ENCODE measurements around the gene ITSN2.

Gene ITSN2

DNA sequence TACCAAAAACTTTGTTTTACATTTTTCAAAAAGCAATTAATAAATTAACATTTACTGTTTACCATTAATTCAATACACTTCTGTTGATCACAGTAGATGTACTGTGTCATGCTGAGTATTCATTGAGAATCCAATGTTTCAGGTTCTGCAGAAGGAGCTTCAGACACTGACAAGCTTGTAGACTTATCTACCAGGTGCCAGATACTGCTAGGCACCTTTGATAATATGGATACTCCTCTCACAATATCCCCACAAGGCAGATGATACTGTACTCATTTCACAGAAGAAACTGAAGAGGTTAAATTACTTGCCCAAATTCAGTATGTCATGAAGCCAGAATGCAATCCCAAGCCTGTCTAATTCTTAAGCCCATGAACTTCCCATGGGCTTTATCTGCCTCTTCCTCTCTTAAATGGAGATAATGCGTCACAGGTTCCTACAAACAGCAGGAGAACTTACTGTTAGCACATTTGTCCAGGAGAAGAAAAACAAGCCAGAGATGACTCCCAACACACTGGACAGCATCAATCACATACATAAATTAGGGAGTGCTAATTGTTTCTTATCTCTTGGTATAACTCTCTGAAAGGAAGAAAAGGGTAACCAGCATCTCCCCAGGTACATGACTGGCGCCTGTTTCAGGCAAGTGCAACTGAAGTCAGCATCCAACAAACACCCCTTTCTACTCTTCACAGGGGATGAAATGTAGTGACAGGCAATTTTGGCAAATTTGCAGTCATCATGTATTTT, 27.4 kb downstream of the ITSN2 start:
- DNase-seq = no peak

DNA sequence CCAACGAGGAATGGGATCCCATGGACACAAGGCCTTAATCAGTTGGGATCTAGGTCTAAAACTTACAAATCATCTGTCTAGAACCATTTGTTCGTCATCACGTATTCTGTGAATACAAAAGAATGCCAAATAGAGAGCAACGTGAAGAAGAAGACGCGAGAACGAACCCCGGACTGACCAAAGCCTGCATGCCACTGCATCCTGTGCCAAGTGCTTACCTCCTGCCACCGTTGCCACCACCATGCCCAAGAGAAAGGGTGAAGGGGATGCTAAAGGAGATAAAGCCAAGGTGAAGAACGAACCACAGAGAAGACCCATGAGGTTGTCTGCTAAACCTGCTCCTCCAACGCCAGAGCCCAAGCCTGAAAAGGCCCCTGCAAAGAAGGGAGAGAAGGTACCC, 30.2 kb downstream of the ITSN2 start:
- DNase-seq = no peak

DNA sequence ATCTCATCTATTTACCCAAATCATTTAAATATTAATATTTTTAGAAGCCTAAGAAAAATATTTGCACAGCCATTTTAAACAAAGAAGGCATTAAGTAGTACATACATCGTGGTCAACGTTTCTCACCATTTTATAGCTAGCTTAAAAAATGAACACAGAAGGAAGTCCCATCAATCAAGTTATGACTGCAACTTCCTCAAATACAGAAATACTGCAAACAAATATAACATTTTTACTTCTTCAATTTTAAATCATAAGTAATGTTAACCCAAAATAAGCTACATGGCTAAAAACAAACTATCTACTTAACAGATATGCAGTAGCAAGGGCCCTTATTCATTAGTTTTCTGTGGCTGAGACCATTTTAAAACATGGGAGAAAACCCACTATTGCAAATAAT, 30.6 kb downstream of the ITSN2 start:
- no peak for DNase-seq

DNA sequence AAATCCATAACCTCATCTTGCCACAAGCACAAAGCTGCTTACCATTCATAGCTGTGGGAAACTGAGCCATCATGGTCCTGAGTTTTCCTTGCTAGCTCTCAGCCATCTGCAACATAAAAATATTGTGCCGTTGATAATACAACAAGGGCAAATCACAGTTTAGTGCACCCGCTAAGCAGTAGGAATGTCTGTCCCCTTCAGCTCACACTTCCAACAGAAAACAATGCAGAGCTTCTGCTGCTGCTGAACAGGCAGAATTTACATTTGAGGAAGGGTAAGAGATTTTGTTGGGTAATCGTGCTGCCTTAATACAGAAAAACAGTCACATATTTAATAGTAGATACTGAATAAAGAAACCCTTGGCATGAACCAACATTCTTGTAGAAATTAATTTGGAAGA, 32.3 kb downstream of the ITSN2 start:
- DNase-seq = no peak

DNA sequence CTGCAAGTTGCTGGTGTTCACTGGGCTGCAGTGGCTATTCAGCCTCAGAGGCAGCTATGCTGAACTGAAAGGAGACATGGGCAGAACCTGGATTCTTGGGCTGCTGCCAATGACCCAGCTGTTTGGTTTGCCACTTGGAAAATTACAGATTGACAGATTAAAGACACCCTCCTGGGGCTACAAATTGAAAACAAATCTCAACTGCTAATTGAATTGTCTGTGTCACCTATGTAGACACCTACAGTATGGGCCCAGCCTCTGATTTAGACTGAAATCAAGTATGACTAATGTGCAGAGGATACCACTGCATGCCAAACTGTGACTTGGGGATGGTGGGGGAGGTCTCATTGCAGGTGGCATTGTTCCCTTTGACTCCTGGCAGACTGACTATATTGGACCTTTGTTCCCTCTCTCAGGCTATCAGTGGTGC, 42.8 kb downstream of the ITSN2 start:
- DNase-seq = no peak

DNA sequence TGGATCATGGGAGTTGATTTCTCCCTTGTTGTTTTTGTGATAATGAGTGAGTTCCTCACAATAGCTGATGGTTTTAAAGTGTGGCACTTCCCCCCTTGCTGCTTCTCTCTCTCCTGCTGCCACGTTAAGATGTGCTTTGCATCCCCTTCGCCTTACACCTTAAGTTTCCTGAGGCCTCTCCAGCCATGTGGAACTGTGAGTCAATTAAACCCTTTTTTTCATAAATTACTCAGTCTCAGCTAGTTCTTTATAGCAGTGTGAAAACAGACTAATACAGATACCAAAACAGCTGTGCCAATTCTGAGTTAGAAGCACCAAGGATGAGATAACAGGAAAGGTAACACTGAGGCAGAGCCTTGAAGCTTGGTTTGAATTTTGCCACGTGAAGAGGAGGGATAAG, 44.7 kb downstream of the ITSN2 start:
- DNase-seq = no peak

DNA sequence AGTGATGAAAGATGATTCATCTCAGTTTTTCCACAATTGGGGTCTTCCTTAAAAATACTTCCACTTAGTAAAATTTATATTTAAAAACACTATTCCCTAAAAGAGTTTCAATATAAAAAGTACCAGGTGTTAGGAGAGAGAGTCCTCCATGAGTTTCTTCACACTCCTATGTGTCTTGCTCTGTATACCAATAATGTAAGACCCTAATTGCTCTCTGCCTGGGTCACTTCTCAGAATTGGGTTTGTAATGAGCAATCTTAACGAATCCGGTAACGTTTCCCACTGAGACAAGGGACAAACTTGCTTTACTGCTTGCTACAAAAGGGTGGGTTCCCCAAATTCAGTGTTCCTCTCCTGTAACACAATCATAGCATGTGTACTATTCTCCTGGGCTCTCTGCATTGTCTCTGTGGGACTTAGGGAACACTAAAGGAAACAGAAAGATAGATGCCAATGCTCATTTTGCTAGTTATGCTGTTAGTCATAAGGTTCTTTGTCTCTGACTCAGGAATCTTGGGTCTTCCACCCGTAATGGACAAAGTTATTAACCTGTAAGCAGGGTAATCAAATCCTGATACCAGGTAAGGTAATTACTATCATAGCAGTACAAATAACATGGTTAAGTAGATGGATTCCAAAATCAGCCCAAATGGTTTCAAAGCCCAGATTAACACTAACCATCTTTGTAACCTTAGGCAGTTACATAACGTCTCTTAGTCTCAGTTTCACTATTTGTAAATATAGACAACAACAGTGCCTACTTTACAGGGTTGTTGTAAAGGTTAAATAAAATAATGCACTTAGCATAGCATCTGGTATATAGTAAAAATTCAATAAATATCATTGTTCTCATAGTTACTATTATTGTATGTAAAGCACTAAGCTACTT, 46.3 kb downstream of the ITSN2 start:
- no peak for DNase-seq

DNA sequence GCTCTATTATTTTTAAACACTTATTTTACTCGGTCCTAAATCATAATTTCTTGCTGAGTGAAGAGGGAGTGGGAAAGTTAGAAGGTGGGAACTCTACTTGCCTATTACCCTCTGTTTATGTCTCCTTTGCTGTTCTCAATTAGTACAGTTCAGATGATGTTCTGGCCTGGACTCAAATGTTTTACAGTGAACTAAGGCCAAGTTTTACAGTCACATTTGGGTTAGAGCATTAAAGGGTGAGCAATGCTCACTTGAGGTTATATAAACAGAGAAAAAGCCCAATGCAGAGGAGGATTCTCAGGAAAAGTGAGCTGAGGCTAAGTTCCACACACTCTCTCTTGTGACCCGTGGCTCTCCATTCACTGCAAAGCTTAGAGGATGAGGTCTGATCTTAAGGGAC, 52.4 kb downstream of the ITSN2 start:
- no peak for DNase-seq

DNA sequence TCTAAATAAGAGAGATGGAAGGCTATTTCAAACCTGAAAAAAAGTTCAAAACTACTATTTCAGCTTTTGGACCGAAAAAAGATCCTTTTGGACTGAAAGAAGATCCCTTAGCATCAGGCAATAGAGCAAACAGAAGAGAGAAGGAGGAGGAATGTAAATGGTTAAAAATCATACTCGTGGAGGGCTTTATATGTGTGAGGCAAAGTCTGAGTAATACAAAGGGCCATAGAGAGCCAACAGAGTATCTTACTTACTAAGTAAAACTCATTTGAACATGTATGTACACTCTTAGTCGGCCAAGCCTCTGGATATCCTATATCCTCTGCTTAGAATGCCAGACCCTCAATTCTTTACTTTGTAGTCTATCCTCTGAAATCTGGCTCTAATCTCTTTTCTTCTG, 55.7 kb downstream of the ITSN2 start:
- no peak for DNase-seq

DNA sequence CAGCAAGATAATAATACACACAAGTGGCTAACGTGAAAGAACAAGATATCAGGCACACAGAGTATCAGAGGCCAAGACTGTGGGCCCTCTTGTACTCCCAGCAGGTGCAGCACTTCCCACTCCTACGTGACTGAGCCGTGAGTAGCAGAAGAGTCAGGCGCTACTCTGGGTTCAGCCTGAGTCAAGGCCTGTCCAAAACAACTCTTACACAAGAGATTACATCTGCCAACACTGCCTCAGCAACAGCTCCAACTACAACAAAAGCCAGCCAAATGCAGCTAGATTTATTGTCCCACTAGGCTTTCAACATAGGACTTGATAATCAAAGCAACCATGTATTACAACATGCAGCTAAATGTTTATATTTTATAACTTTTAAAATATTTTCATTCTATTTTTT, 56.2 kb downstream of the ITSN2 start:
- DNase-seq = peak; percentile 22

DNA sequence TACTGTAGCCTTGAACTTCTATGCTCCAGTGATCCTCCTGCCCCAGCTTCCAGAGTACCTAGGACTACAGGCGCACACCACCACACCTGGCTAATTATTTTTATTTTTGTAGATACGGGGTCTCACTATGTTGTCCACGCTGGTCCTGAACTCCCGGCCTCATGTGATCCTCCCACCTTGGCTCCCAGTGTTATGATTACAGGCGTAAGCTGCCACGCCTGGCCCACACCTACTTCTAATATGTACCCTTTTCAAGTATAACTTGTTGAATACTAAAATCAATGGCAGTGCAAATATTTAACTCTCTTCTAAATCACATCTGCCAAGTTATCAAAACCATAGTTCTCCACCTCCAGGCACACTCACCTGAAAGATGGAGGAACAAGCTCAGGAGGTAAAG, 58.7 kb downstream of the ITSN2 start:
- no peak for DNase-seq

DNA sequence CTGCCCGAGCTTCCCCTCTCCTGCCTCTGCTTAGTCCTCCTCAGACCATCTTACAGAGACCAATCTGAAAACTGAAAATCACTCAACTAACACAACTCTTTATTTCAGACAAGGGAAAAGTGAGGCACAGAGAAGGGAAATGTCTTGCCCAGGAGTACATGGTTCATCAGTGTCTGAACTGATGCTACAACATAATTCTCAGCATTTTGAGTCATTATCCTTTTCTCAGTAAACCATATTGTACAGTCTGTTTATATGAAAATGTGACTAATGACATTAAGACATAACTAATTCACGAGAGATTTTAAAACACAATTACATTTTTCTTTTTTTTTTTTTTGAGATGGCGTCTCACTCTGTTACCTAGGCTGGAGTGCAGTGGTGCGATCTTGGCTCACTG, 62.7 kb downstream of the ITSN2 start:
- DNase-seq = no peak

DNA sequence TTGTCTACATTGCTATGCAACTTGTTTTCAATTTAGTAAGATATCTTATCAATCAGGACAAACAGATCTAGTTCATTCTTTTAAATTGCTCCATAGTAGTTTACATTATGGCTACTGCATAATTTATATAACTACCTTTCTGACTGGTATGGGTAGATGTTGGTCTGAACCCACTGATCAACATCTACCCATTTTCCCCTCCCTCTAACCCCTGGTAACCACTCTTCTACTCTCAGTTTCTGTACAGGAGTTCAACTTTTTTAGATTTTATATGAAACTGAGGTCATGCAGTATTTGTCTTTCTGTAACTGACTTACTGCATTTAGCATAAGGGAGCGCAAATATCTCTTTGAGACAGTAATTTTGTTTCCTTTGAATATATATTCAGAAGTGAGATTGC, 73.2 kb downstream of the ITSN2 start:
- DNase-seq = no peak

DNA sequence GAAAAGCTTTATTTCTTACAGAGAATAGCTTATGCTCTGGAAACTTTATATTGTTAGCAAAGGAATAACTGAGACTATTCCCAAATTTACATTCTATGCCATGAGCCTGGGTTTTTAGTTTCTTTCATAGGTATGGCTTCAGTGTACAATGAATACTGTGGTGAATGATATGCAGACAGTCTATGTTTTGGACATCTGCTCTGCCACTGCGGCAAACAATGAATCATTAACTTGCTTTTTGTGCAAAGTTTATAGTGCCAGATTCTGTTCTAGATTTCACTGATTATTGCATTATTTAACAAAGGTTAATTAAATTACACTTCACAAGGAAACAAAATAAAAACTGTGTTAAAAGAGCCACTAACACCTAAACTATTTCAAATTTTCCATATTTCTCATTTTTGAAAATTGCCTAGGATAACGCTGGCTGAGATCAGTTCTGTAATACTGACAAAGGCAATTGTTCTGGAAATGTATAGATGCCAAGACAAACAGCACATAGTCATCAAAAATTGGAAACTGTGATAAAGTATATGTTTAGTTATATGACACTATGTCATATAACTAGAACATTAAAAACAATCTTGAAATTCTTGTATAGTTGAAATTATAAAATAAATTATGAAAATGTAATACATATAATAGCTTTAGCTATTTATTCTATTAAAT, 74.7 kb downstream of the ITSN2 start:
- DNase-seq = no peak

DNA sequence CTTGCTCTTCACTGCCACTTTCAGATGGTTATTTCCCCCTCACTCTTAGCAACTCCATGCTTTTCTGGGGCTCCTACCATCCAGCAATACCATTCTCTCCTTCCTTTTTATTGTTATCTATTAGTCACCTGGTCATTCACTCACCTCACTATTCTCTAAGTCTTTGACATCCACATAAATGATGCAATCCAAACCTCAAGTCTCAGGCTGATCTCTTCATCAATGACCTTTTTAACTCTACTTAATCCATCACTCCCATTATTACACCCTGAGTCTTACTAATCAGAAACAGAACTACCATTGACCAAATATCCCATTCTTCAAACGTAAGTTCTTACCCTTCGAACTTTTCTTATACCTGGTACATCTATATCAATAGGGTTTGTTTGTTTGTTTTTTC, 79.7 kb downstream of the ITSN2 start:
- DNase-seq = no peak

DNA sequence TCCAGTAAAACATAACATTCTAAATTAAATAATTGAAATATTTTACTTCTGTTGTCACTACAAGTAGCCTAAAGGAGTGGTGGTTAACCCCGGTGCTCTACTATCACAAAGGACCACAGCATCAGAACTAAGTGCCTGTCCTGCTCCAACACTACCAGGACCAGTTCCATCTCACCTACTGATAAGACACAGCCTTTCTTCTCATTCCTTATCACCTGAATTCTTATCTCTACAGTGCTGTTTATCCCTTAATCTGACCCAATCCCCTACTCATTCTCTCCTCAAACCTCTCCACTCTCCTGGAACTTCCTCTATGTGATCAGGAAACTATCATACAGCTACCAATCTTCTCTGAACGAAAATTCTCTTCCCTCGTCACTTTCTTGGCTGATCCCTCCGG, 80.2 kb downstream of the ITSN2 start:
- no peak for DNase-seq

DNA sequence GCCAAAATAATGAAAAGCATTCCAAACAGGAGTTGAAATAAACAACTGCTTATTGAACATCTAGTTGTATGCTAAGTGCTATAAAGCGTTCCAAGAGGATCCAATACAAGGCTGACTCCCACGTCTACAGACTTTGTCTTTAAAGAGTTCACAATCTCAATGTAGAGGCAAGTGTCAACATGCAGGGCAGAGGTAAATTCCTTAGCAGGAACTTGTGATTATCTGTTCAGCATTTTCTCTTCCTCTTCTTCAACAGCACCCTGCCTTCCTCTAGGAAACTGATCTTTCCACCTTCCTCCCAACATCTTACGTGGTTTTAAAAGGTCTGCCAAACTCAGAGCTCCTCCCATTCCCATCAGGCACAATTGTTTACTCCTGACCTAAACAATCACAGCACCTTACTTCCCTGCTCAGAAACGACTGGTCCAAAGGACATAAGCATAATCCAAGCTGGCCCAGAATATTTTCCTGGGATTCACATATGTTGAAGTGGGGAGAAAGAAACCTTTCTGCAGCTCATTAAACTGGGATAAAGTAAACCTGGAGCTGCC, 83.9 kb downstream of the ITSN2 start:
- no peak for DNase-seq

DNA sequence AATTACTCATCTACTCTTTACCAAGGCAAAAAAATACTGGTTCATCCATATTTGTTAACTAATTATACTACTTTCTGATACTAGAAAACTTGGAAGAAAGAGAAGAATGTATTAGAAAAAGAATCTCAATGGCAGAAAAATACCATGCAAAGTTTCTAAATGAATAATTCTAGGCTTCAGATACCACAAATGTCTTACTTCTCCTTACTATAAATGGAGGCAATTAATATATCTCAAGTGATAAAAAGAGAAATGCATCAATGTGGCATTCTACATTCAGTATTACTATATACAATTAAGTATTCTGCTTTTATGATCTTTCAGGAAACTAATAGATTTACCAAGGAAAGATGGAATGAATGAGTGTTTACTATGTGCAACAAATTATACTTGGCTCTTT, 85.5 kb downstream of the ITSN2 start:
- DNase-seq = no peak

DNA sequence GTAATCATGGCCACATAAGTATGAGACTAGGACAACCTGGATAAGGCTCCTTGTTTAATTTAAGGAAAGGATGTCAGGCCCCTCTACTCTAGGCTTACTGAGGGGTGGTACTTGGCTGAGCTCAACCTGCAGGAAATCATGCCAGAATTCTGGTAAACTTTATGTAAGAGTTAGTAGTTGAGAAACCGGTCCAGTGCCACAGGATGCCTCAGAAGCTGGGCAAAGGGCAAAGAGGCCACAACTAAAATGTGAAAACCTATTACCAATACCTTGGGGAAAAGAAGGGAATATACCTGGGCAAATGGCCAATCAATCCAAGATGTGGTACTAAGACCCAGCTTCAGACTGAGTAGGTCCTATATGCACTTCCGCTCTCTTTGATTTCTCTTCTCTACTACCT, 86.7 kb downstream of the ITSN2 start:
- no peak for DNase-seq

DNA sequence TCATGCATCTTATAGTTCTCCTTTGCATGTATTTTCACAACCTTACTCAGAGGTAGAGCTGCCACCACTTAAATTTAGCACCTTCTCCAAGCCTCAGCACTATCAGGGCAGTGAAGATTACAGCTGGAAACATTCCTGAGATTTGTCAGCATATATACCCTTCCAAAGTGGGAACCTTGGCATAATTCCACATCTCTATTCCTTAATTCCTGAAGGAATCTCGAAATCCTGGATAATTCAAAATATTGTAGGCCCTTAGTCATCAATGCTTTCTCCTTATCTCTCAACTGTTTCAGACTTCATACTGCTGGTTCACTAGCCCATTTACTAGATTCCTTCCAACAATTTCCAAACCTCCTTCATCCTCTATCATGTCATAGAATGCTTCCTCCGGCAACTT, 87.4 kb downstream of the ITSN2 start:
- no peak for DNase-seq

DNA sequence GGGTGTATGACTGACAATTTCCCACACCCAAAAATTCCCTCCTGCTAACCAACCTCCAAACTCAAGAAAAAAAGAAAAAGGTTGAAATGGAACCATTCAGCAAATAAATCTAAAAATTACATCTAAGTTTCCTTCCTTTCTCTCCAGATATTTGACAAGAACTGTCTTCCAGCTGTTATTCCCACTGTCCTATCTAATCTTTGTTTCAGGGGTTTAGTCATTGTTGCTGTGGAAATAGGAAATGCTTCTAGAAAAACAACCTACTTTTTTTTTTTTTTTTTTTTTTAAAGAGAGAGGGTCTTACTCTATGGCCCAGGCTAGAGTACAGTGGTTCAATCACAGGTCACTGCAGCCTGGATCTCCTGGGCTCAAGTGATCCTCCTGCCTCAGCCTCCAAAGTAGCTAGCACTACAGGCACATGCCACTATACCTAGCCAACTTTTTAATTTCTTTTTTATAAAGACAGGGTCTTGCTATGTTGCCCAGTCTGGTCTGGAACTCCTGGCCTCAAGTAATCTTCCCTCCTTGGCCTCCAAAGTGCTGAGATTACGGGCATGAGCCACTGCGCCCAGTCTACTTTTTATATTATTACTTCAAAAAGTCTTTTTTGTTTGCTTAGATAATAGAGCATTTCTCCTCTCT, 88.1 kb downstream of the ITSN2 start:
- DNase-seq = no peak

DNA sequence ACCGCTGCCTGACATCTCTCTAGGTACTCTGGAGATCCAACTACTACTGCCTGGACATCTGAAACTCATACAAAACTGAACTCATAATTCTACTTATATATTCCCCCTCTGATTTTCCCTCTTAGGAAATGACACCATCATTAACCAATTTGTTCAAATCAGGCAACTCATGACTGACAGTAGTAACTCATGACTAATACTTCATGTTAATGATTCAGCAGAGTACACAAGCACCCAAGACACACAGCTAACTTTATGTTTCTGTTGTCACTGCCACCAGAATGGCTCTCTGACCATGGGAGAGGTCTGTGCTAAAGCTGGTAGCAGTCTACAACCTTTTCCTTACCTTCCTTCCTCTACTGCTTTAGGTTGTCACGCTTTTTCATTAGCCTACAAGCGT, 91.1 kb downstream of the ITSN2 start:
- no peak for DNase-seq

DNA sequence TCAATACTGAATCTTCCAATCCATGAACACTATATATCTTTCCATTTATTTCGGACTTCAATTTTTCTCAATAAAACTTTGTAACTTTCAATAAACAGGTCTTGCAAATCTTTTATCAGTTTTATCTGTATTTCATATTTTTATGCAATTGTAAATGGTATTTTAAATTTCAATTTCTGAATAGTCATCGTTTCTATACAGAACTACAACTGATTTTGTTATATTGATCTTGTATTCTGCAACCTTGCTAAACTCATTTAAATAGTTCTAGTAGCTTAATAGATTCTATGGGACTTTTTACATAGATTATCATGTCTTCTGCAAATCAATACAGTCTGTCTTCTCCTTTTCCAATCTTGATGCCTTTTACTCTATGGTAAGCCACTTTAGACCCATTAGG, 95.1 kb downstream of the ITSN2 start:
- no peak for DNase-seq
